NCI-H2227 (cell line): Measurements from ENCODE around the gene UPK3A.
A peak's percentile ranks its signal among the peaks of the same experiment; 100 is the strongest.
"Not testable (repeated sequence)": the region's sequence is repeated elsewhere in the genome, so short reads cannot be mapped to it uniquely, and the experiment has no call there.

Source experiments
- DNase-seq: peaks from one replicate; lab custom pipeline; 2025; ENCODE audit not compliant: unreplicated experiment; lab: John Stamatoyannopoulos, UW

The UPK3A gene

GRCh38 chr22:45324311-45324711, 39.6 kb downstream of the UPK3A start:
- no peak for DNase-seq

GRCh38 chr22:45328261-45328660, 43.5 kb downstream of the UPK3A start:
- not testable (repeated sequence) for DNase-seq

- DNase-seq, result no peak
Measured at GRCh38 chr22:45328822-45329529, 44.2 kb downstream of the UPK3A start.

GRCh38 chr22:45329530-45329936, 44.8 kb downstream of the UPK3A start:
- DNase-seq, result no peak

GRCh38 chr22:45330548-45330947, 45.8 kb downstream of the UPK3A start:
- DNase-seq, result no peak

- no peak for DNase-seq
Measured at GRCh38 chr22:45331486-45331885, 46.7 kb downstream of the UPK3A start.

GRCh38 chr22:45332001-45332400, 47.3 kb downstream of the UPK3A start:
- DNase-seq, result no peak

GRCh38 chr22:45334068-45334467, 49.3 kb downstream of the UPK3A start:
- DNase-seq, result no peak

- DNase-seq, result no peak
Measured at GRCh38 chr22:45334528-45334927, 49.8 kb downstream of the UPK3A start.

GRCh38 chr22:45335021-45335818, 50.5 kb downstream of the UPK3A start:
- no peak for DNase-seq

- no peak for DNase-seq
Measured at GRCh38 chr22:45335854-45336522, 51.2 kb downstream of the UPK3A start.

GRCh38 chr22:45336971-45337431, 52.3 kb downstream of the UPK3A start:
- no peak for DNase-seq

GRCh38 chr22:45337536-45337935, 52.8 kb downstream of the UPK3A start:
- DNase-seq, result no peak

GRCh38 chr22:45338795-45339194, 54.0 kb downstream of the UPK3A start:
- no peak for DNase-seq

- no peak for DNase-seq
Measured at GRCh38 chr22:45340323-45340722, 55.6 kb downstream of the UPK3A start.

- DNase-seq, result no peak
Measured at GRCh38 chr22:45341498-45341897, 56.7 kb downstream of the UPK3A start.

- DNase-seq, result no peak
Measured at GRCh38 chr22:45343143-45343542, 58.4 kb downstream of the UPK3A start.

GRCh38 chr22:45344334-45344733, 59.6 kb downstream of the UPK3A start:
- peak; percentile 5 for DNase-seq
